HL-60 (cell line): ENCODE results near the gene COQ8B.

Experiments used
- DNase-seq, 2 experiments: peaks; one replicate each; pipeline ENCODE4 v3.0.0-alpha.2; 2010 to 2020; ENCODE audit warnings: low read depth in 1 of 2, low spot score in 1 of 2
- H3K27ac ChIP-seq: fragments of 250-450 bp; sonication (Bioruptor Pico); replicated peaks from 2 replicates; pipeline ENCODE4 v1.5.1; 2020; ENCODE audit warnings: mild to moderate bottlenecking, moderate library complexity
- H3K27me3 ChIP-seq: fragments of 250-450 bp; sonication (Bioruptor Pico); 2 replicates; pipeline ENCODE4 v1.5.1; 2021; ENCODE audit warnings: mild to moderate bottlenecking, moderate library complexity; ENCODE audit not compliant: insufficient read depth, poor library complexity, severe bottlenecking
- H3K4me3 ChIP-seq: replicated peaks from 2 replicates; pipeline ENCODE4 v1.5.1; 2011; ENCODE audit warnings: mild to moderate bottlenecking, control low read depth, low read length; ENCODE audit not compliant: insufficient read depth
- GABPA ChIP-seq: IDR thresholded peaks from 2 replicates; pipeline ENCODE4 v1.6.1; 2012; ENCODE audit warnings: low read depth
- POLR2AphosphoS5 ChIP-seq: IDR thresholded peaks from 2 replicates; pipeline ENCODE4 v1.6.1; 2012; ENCODE audit warnings: low read depth
- SPI1 ChIP-seq: IDR thresholded peaks from 2 replicates; pipeline ENCODE4 v1.6.1; 2012; ENCODE audit warnings: low read depth, mild to moderate bottlenecking, borderline replicate concordance
- TF ChIP-seq, protein P1 (sequence below): IDR thresholded peaks from one replicate; pipeline ENCODE4 v1.5.1; 2011; ENCODE audit warnings: low read length, control low read depth, inconsistent platforms; ENCODE audit not compliant: insufficient read depth
- TF ChIP-seq, protein P2 (sequence below): IDR thresholded peaks from 2 replicates; pipeline ENCODE4 v1.6.1; 2012; ENCODE audit warnings: low read depth; ENCODE audit not compliant: insufficient replicate concordance

Gene COQ8B

DNA sequence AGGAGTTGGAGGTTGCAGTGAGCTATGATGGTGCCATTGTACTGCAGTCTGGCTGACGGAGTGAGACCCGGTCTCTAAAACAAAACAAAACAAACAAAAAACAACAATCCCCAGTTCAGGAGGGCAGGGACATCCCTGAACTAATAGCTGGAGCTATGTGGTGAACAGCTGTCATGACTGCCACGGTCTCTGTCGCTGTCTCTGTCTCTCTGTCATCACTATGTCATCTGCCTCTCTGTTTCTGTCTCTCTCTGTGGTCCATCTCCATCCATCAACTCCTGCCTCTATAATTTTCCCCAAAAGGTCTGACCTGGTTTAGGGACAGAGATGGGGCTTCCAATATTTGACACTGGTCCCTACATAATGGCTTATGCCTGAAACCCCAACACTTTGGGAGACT lies 7.6 kb upstream of the COQ8B start:
- Histone ChIP-seq H3K4me3 (no peak overlapping the region), H3K27ac (no peak overlapping the region), H3K27me3 (no peaks in the 10 kb centered on the region)
- TF ChIP-seq POLR2AphosphoS5 = no peak
- TF ChIP-seq GABPA = no peak
- TF ChIP-seq SPI1 = no peak
- TF ChIP-seq, protein P1, sequence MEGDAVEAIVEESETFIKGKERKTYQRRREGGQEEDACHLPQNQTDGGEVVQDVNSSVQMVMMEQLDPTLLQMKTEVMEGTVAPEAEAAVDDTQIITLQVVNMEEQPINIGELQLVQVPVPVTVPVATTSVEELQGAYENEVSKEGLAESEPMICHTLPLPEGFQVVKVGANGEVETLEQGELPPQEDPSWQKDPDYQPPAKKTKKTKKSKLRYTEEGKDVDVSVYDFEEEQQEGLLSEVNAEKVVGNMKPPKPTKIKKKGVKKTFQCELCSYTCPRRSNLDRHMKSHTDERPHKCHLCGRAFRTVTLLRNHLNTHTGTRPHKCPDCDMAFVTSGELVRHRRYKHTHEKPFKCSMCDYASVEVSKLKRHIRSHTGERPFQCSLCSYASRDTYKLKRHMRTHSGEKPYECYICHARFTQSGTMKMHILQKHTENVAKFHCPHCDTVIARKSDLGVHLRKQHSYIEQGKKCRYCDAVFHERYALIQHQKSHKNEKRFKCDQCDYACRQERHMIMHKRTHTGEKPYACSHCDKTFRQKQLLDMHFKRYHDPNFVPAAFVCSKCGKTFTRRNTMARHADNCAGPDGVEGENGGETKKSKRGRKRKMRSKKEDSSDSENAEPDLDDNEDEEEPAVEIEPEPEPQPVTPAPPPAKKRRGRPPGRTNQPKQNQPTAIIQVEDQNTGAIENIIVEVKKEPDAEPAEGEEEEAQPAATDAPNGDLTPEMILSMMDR = no peak
- TF ChIP-seq, protein P2, sequence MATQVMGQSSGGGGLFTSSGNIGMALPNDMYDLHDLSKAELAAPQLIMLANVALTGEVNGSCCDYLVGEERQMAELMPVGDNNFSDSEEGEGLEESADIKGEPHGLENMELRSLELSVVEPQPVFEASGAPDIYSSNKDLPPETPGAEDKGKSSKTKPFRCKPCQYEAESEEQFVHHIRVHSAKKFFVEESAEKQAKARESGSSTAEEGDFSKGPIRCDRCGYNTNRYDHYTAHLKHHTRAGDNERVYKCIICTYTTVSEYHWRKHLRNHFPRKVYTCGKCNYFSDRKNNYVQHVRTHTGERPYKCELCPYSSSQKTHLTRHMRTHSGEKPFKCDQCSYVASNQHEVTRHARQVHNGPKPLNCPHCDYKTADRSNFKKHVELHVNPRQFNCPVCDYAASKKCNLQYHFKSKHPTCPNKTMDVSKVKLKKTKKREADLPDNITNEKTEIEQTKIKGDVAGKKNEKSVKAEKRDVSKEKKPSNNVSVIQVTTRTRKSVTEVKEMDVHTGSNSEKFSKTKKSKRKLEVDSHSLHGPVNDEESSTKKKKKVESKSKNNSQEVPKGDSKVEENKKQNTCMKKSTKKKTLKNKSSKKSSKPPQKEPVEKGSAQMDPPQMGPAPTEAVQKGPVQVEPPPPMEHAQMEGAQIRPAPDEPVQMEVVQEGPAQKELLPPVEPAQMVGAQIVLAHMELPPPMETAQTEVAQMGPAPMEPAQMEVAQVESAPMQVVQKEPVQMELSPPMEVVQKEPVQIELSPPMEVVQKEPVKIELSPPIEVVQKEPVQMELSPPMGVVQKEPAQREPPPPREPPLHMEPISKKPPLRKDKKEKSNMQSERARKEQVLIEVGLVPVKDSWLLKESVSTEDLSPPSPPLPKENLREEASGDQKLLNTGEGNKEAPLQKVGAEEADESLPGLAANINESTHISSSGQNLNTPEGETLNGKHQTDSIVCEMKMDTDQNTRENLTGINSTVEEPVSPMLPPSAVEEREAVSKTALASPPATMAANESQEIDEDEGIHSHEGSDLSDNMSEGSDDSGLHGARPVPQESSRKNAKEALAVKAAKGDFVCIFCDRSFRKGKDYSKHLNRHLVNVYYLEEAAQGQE = no peak
- no peak for DNase-seq

DNA sequence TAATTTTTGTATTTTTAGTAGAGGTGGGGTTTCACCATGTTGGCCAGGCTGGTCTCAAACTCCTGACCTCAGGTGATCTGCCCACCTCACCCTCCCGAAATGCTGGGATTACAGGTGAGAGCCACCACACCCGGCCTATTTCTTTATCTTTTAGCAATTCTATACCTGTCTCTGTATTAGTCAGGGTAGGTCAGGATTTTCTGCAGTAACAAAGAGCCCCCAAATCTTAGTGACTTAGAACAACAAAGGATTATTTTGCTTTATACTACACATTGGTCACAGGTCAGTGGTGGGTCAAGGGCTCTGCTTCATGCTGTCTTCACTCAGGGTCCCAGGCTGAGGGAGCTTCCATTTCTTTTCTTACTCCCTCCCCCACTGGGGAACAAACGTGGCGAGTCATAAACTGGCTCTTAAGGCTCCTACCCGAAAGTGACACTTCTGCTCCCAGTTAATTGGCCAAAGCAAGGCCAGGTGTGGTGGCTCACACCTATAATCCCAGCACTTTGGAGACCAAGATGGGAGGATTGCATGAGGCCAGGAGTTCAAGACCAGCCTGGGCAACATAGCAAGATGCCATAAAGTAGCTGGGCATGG lies 7.1 kb upstream of the COQ8B start:
- Histone ChIP-seq H3K27me3 (no peaks in the 10 kb centered on the region), H3K27ac (no peak overlapping the region), H3K4me3 (no peak overlapping the region)
- TF ChIP-seq, protein P1 = no peak
- TF ChIP-seq SPI1 (no peak), POLR2AphosphoS5 (no peak), GABPA (no peak)
- TF ChIP-seq, protein P2 = no peak
- DNase-seq = no peak

DNA sequence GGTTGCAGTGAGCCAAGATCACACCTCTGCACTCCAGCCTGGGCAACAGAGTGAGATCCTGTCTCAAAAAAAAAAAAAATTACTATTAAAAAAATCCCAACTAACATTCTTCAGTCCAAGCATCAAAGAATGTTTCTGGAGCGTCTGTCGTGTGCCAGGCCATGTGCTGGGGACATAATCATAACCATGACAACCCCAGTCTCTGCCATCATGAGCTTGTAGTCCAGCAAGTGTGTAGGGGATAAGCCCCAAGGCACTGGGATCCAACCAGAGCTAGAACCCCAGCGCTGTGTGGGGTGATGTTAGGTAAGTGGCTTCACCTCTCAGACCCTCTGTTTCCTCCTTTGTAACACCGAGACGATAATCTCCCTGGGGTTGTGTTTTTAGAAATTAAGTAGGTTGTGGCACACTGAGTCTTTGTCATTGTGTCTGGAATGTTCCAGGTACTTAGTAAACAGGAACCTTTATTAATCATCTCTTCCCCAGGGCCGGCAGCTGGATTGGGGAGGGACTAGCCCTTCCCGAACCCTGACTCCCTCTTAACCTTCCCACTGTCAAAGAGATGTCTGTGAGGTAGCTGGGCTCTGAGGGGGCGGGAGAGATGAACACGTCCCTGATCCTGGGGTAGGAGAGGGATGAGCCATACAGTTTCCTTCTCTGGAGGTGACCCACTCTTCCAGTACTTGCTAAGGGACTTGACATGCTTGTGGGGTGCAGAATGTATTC lies 5.4 kb upstream of the COQ8B start:
- TF ChIP-seq SPI1 = no peak
- TF ChIP-seq, protein P1 = no peak
- TF ChIP-seq GABPA = no peak
- no peak for TF ChIP-seq POLR2AphosphoS5
- TF ChIP-seq, protein P2 = no peak

More for the DNA sequence above, 5.4 kb upstream of the COQ8B start:
- no peak overlapping the region for H3K27ac ChIP-seq
- H3K27me3 ChIP-seq = no peaks in the 10 kb centered on the region
- H3K4me3 ChIP-seq = no peak overlapping the region
- no peak for DNase-seq
